GM12801 (cell line): Measurements from ENCODE around the gene SERPINB8.

ENCODE experiments used
- TF ChIP-seq, protein P1 (sequence below): IDR thresholded peaks from one replicate; pipeline ENCODE4 v1.5.1; 2011; ENCODE audit warnings: control low read depth; ENCODE audit not compliant: insufficient read length; ENCODE audit errors: extremely low read depth

SERPINB8 gene

DNA sequence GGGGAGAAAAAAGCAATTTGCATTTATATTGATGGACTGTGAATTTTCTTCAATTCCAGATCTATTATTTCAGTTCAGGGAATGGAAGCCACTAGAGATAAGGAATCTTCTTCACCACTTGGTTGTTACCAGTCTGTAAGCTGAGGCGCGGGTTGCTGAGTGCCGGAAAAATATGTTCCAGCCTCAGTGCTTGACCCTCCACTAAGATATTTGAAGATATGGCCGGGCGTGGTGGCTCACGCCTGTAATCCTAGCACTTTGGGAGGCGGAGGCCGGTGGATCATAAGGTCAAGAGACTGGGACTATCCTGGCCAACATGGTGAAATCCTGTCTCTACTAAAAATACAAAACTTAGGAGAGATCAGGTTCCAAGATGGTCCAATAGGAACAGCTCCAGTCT is 29.9 kb upstream of the SERPINB8 start:
- TF ChIP-seq, protein P1, sequence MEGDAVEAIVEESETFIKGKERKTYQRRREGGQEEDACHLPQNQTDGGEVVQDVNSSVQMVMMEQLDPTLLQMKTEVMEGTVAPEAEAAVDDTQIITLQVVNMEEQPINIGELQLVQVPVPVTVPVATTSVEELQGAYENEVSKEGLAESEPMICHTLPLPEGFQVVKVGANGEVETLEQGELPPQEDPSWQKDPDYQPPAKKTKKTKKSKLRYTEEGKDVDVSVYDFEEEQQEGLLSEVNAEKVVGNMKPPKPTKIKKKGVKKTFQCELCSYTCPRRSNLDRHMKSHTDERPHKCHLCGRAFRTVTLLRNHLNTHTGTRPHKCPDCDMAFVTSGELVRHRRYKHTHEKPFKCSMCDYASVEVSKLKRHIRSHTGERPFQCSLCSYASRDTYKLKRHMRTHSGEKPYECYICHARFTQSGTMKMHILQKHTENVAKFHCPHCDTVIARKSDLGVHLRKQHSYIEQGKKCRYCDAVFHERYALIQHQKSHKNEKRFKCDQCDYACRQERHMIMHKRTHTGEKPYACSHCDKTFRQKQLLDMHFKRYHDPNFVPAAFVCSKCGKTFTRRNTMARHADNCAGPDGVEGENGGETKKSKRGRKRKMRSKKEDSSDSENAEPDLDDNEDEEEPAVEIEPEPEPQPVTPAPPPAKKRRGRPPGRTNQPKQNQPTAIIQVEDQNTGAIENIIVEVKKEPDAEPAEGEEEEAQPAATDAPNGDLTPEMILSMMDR: no peak

DNA sequence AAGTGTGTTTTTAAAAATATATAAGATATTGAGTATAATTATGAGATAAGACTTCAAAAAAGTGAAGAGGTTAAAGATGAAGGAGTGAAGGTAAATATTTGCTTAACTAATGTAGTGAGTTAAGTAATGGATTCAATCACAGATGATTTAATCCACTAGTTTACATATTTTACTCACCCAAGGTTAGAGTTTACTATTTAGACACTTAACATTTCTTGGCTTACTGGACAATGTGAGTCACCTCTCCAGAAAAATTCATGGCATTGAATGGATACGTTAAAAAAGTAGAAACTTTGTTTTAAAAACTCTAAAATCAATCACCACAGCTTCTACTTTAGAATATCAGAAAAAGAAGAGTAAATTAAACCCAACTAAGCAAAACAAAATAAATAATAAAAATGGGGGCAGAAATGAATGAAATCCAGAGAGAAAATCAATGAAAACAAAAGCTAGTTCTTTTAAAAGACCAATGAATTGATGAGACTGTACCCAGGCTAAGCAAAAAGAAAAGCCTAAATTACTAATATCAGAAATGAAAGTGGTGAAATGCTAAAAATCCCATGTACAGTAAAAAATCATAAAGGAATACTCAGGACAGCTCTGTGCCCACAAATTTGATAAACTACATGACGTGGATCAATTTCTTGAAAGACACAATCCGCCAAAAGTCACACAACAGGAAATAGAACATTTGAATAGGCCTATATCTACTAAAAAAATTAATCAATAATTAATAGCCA is 22.7 kb upstream of the SERPINB8 start:
- TF ChIP-seq, protein P1: no peak

DNA sequence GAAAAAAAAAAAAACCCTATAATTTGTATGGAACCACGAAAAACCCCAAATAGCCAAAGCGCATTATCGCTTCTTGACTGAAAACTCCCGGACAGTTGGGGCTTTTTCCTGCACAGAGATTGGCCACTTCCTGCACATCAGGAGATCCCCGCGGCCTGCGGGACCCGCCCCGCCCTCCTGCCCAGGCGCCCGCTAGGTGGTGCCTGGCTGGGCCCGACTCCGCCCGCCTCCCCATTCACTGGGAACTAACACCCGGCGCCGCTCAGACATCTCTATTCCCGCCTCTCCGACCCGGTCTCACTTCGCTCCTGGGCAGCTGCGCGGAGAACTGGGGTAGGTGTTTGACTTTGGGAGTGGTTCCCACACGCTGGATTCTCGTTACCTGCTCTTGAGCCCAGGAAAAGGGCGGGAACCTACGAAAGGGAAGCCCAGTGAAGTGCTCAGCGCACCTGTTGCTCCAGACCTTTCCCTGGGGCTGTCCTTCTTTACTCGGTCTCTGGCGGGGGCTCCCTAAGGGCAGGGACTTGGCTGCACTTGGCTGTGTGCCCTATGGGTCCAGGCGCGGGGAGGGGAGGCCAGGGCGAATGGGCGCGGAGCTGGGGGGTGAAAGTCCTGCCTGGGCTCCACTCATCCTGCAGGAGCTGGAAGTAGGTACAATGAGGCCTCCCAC is 20.7 kb upstream of the SERPINB8 start, which contains the start of gene HMSD:
Gene HMSD (plus strand): TSS at position 234 of the 670 bp plus-strand sequence. CDS start 4,155 bp downstream, outside the sequence.
- TF ChIP-seq, protein P1: no peak

DNA sequence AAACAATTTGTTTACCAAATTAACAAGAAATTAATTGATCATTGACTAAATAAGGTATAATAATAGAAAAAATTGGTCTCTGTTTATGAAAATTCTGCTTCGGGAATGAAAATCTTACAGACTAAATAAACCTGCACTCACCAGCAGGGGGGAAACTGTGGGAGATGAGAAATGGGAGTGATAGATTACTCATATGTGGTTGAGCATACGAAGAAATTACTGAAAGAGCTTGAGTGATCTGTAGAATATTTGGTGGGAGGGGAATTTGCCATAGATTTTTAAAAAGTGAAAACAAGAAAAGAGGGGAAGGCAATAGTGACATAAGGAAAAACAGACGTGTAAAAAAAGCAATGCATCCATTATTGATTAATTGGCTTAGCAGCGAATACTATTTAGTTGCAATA is 18.6 kb upstream of the SERPINB8 start:
- TF ChIP-seq, protein P1: no peak

DNA sequence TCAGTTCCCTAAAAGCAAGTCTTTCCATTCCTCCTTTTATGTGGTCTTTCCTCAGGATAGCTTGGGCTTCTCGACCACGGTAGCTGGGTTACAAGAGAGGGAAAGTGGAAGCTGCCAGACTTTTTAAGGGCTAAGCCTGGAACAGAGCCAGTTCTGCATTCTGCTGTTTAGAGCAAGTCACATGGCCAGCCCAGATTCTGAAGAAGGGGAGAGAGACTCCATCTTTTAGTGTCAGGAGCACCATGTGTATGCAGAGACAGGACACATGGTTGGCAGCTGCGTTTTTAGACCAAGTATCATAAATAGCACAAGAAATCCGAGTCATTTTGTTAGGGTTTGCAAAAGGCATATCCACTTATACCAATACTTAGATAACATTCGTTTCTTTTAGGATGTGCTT is 16.1 kb upstream of the SERPINB8 start:
- TF ChIP-seq, protein P1: no peak

DNA sequence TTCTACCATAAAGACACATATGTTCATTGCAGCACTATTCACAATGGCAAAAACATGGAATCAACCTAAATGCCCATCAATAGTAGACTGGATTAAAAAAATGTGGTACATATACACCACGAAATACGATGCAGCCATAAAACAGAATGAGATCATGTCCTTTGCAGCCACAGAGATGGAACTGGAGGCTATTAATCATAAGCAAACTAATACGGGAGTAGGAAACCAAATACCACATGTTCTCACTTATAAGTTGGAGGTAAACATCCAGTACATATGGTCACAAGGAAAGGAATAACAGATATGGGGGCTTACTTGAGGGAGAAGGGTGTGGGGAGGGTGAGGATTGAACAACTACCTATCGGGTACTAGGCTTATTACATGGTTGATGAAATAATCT is 13.1 kb upstream of the SERPINB8 start:
- TF ChIP-seq, protein P1: no peak

DNA sequence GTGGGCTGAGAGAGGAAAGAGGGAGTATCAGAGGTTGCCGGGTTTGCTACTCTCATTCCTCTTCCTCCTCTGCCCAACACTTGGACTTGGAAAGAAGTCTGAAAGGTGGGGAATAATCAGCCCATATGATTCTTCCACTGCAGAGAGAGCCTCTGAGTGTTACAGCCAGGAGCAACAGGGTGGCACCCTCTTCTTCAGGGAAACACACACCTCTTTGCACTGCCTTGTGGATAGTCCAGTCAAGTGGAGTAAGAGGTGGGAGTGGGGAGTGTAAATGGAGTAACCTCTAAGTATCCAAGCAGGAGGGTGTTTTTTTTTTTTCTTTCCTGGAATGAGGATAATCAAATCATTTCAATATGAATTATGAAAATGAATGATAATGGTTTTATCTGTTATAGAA is 9.0 kb upstream of the SERPINB8 start:
- TF ChIP-seq, protein P1: no peak
